Sigmoid colon (tissue), 4 donors: Measurements from ENCODE around the gene TAF5L.

Source experiments
- POLR2A ChIP-seq, 2 donors: fragments of 450-650 bp; IDR thresholded peaks; one replicate each; pipeline ENCODE4 v1.6.1; 2016; ENCODE audit warnings: antibody characterized with exemption in 2 of 2, mild to moderate bottlenecking in 2 of 2, moderate library complexity in 2 of 2
- POLR2AphosphoS5 ChIP-seq, 4 donors: sonication (generic); formaldehyde crosslinking; IDR thresholded peaks; one replicate each; pipeline ENCODE4 v1.6.1; 2017; ENCODE audit warnings: antibody characterized with exemption in 4 of 4
- TF ChIP-seq, protein P1 (sequence below), 4 experiments: fragments of 450-650 bp in 3 of 4; fragments of 200-600 bp in 1 of 4; IDR thresholded peaks; one replicate each; pipeline ENCODE4 v1.5.1; 2016 to 2019; ENCODE audit warnings: antibody characterized with exemption in 4 of 4, mild to moderate bottlenecking in 3 of 4, moderate library complexity in 2 of 4

DNA sequence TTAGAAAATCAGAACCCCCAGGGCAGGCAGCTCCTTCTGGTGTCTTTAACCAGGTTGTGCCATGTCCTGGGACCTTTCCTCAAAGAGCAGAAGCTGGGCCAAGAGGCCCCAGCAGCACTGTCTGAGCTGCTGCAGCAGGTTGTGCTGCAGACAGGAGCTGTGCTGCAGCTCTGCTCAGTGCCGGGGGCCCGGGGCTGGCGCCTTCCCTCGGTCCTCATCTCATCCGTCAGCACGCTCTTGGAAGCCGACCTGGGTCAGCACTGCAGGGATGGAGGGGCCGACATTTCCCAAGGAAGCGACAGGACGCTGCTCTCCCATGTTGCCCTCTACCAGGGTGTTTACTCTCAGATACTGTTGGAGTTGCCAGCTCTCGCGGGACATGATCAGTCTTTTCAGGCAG, 11.8 kb upstream of the TAF5L start:
- TF ChIP-seq POLR2A (IDR thresholded peaks at IDR 0.05) (no peak), POLR2AphosphoS5 (IDR thresholded peaks at IDR 0.05) (no peak)
- TF ChIP-seq, protein P1, sequence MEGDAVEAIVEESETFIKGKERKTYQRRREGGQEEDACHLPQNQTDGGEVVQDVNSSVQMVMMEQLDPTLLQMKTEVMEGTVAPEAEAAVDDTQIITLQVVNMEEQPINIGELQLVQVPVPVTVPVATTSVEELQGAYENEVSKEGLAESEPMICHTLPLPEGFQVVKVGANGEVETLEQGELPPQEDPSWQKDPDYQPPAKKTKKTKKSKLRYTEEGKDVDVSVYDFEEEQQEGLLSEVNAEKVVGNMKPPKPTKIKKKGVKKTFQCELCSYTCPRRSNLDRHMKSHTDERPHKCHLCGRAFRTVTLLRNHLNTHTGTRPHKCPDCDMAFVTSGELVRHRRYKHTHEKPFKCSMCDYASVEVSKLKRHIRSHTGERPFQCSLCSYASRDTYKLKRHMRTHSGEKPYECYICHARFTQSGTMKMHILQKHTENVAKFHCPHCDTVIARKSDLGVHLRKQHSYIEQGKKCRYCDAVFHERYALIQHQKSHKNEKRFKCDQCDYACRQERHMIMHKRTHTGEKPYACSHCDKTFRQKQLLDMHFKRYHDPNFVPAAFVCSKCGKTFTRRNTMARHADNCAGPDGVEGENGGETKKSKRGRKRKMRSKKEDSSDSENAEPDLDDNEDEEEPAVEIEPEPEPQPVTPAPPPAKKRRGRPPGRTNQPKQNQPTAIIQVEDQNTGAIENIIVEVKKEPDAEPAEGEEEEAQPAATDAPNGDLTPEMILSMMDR (IDR thresholded peaks at IDR 0.05), result no peak
